ENCODE measurements around the gene MRPL32.

MRPL32 gene

GRCh38 chr7:42952328-42952727 is 20.2 kb downstream of the MRPL32 start:
- Histone ChIP-seq H3K27me3 (ENCODE audit: insufficient read depth, low read length) (no peaks in the 10 kb centered on the region), H3K27ac (ENCODE audit: low read length) (no peak overlapping the region), H3K9ac (ENCODE audit: low read depth, low read length) (no peak overlapping the region), H3K4me3 (ENCODE audit: low read length) (no peak overlapping the region), H3K36me3 (ENCODE audit: insufficient read depth, low read depth, low read length) (no peaks in the 10 kb centered on the region), H3K4me1 (ENCODE audit: insufficient read depth, low read length) (no peaks in the 10 kb centered on the region), H3K9me3 (ENCODE audit: insufficient read depth, low read depth, low read length) (peaks cover 20% of the 10 kb centered on the region; the same call in 1 of the 2 replicates)

GRCh38 chr7:42953994-42954393 is 21.8 kb downstream of the MRPL32 start:
- H3K4me1 ChIP-seq (ENCODE audit: insufficient read depth, low read length) = no peaks in the 10 kb centered on the region
- H3K27me3 ChIP-seq (ENCODE audit: insufficient read depth, low read length) = no peaks in the 10 kb centered on the region
- no peak overlapping the region for H3K27ac ChIP-seq (ENCODE audit: low read length)
- no peak overlapping the region for H3K9ac ChIP-seq (ENCODE audit: low read depth, low read length)
- H3K4me3 ChIP-seq (ENCODE audit: low read length) = no peak overlapping the region
- H3K36me3 ChIP-seq (ENCODE audit: insufficient read depth, low read depth, low read length) = no peaks in the 10 kb centered on the region
- peaks cover 26% of the 10 kb centered on the region for H3K9me3 ChIP-seq (ENCODE audit: insufficient read depth, low read depth, low read length)

GRCh38 chr7:42956062-42956461 is 23.9 kb downstream of the MRPL32 start:
- Histone ChIP-seq H3K9me3 (ENCODE audit: insufficient read depth, low read depth, low read length) (peaks cover 40% of the 10 kb centered on the region), H3K36me3 (ENCODE audit: insufficient read depth, low read depth, low read length) (no peaks in the 10 kb centered on the region), H3K4me1 (ENCODE audit: insufficient read depth, low read length) (no peaks in the 10 kb centered on the region), H3K9ac (ENCODE audit: low read depth, low read length) (no peak overlapping the region), H3K27ac (ENCODE audit: low read length) (no peak overlapping the region), H3K4me3 (ENCODE audit: low read length) (no peak overlapping the region), H3K27me3 (ENCODE audit: insufficient read depth, low read length) (no peaks in the 10 kb centered on the region)

GRCh38 chr7:42959549-42959948 is 27.4 kb downstream of the MRPL32 start:
- no peaks in the 10 kb centered on the region for H3K36me3 ChIP-seq (ENCODE audit: insufficient read depth, low read depth, low read length)
- no peak overlapping the region for H3K9ac ChIP-seq (ENCODE audit: low read depth, low read length)
- no peak overlapping the region for H3K27ac ChIP-seq (ENCODE audit: low read length)
- H3K9me3 ChIP-seq (ENCODE audit: insufficient read depth, low read depth, low read length) = peaks cover 40% of the 10 kb centered on the region
- no peak overlapping the region for H3K4me3 ChIP-seq (ENCODE audit: low read length)
- H3K4me1 ChIP-seq (ENCODE audit: insufficient read depth, low read length) = no peaks in the 10 kb centered on the region
- no peaks in the 10 kb centered on the region for H3K27me3 ChIP-seq (ENCODE audit: insufficient read depth, low read length)

- Histone ChIP-seq H3K4me3 (ENCODE audit: low read length) (no peak overlapping the region), H3K9ac (ENCODE audit: low read depth, low read length) (no peak overlapping the region), H3K36me3 (ENCODE audit: insufficient read depth, low read depth, low read length) (no peaks in the 10 kb centered on the region), H3K27ac (ENCODE audit: low read length) (no peak overlapping the region), H3K4me1 (ENCODE audit: insufficient read depth, low read length) (peaks cover 8% of the 10 kb centered on the region), H3K27me3 (ENCODE audit: insufficient read depth, low read length) (no peaks in the 10 kb centered on the region), H3K9me3 (ENCODE audit: insufficient read depth, low read depth, low read length) (peaks cover 35% of the 10 kb centered on the region)
Observed at GRCh38 chr7:42960762-42961161, 28.6 kb downstream of the MRPL32 start.

- no peak overlapping the region for H3K4me3 ChIP-seq (ENCODE audit: low read length)
- no peak overlapping the region for H3K27ac ChIP-seq (ENCODE audit: low read length)
- peaks cover 31% of the 10 kb centered on the region for H3K9me3 ChIP-seq (ENCODE audit: insufficient read depth, low read depth, low read length)
- peaks cover 8% of the 10 kb centered on the region for H3K4me1 ChIP-seq (ENCODE audit: insufficient read depth, low read length)
- no peak overlapping the region for H3K9ac ChIP-seq (ENCODE audit: low read depth, low read length)
- no peaks in the 10 kb centered on the region for H3K27me3 ChIP-seq (ENCODE audit: insufficient read depth, low read length)
- no peaks in the 10 kb centered on the region for H3K36me3 ChIP-seq (ENCODE audit: insufficient read depth, low read depth, low read length)
Observed at GRCh38 chr7:42961170-42961569, 29.0 kb downstream of the MRPL32 start.

GRCh38 chr7:42964293-42964692 is 32.1 kb downstream of the MRPL32 start:
- Histone ChIP-seq H3K36me3 (ENCODE audit: insufficient read depth, low read depth, low read length) (no peaks in the 10 kb centered on the region), H3K9me3 (ENCODE audit: insufficient read depth, low read depth, low read length) (peaks cover 11% of the 10 kb centered on the region; the same call in 1 of the 2 replicates), H3K27me3 (ENCODE audit: insufficient read depth, low read length) (no peaks in the 10 kb centered on the region), H3K27ac (ENCODE audit: low read length) (no peak overlapping the region), H3K4me3 (ENCODE audit: low read length) (no peak overlapping the region), H3K4me1 (ENCODE audit: insufficient read depth, low read length) (peaks cover 8% of the 10 kb centered on the region), H3K9ac (ENCODE audit: low read depth, low read length) (no peak overlapping the region)

GRCh38 chr7:42964849-42965805 is 33.0 kb downstream of the MRPL32 start:
- Histone ChIP-seq H3K27ac (ENCODE audit: low read length) (no peak overlapping the region), H3K27me3 (ENCODE audit: insufficient read depth, low read length) (no peaks in the 10 kb centered on the region), H3K9ac (ENCODE audit: low read depth, low read length) (no peak overlapping the region), H3K9me3 (ENCODE audit: insufficient read depth, low read depth, low read length) (peaks cover 3% of the 10 kb centered on the region; the same call in 1 of the 2 replicates), H3K36me3 (ENCODE audit: insufficient read depth, low read depth, low read length) (no peaks in the 10 kb centered on the region), H3K4me1 (ENCODE audit: insufficient read depth, low read length) (peaks cover 8% of the 10 kb centered on the region), H3K4me3 (ENCODE audit: low read length) (no peak overlapping the region)

GRCh38 chr7:42967391-42967790 is 35.2 kb downstream of the MRPL32 start:
- Histone ChIP-seq H3K4me1 (ENCODE audit: insufficient read depth, low read length) (peaks cover 8% of the 10 kb centered on the region), H3K36me3 (ENCODE audit: insufficient read depth, low read depth, low read length) (no peaks in the 10 kb centered on the region), H3K9me3 (ENCODE audit: insufficient read depth, low read depth, low read length) (no peaks in the 10 kb centered on the region; the same call in 1 of the 2 replicates), H3K27ac (ENCODE audit: low read length) (no peak overlapping the region), H3K4me3 (ENCODE audit: low read length) (no peak overlapping the region), H3K9ac (ENCODE audit: low read depth, low read length) (no peak overlapping the region), H3K27me3 (ENCODE audit: insufficient read depth, low read length) (no peaks in the 10 kb centered on the region)

- no peaks in the 10 kb centered on the region for H3K27me3 ChIP-seq (ENCODE audit: insufficient read depth, low read length)
- no peak overlapping the region for H3K4me3 ChIP-seq (ENCODE audit: low read length)
- H3K9ac ChIP-seq (ENCODE audit: low read depth, low read length) = no peak overlapping the region
- no peaks in the 10 kb centered on the region for H3K36me3 ChIP-seq (ENCODE audit: insufficient read depth, low read depth, low read length)
- H3K4me1 ChIP-seq (ENCODE audit: insufficient read depth, low read length) = no peaks in the 10 kb centered on the region
- no peaks in the 10 kb centered on the region; the same call in 1 of the 2 replicates for H3K9me3 ChIP-seq (ENCODE audit: insufficient read depth, low read depth, low read length)
- H3K27ac ChIP-seq (ENCODE audit: low read length) = no peak overlapping the region
Observed at GRCh38 chr7:42972699-42973500, 40.7 kb downstream of the MRPL32 start.

GRCh38 chr7:42976371-42976770 is 44.2 kb downstream of the MRPL32 start:
- no peaks in the 10 kb centered on the region for H3K4me1 ChIP-seq (ENCODE audit: insufficient read depth, low read length)
- H3K36me3 ChIP-seq (ENCODE audit: insufficient read depth, low read depth, low read length) = no peaks in the 10 kb centered on the region
- no peak overlapping the region for H3K27ac ChIP-seq (ENCODE audit: low read length)
- H3K9ac ChIP-seq (ENCODE audit: low read depth, low read length) = no peak overlapping the region
- H3K27me3 ChIP-seq (ENCODE audit: insufficient read depth, low read length) = no peaks in the 10 kb centered on the region
- no peak overlapping the region for H3K4me3 ChIP-seq (ENCODE audit: low read length)
- H3K9me3 ChIP-seq (ENCODE audit: insufficient read depth, low read depth, low read length) = no peaks in the 10 kb centered on the region

All from iPS-20b (cell line).